Stimulated activated CD4-positive, alpha-beta T cell treated with anti-CD3 and anti-CD28 coated beads, Interleukin-4, amount 100 ng/mL, for 4 hours (primary cell): ENCODE data around the gene CHML.
"Not testable (repeated sequence)": the region's sequence is repeated elsewhere in the genome, so short reads cannot be mapped to it uniquely, and the experiment has no call there.

ENCODE experiments used
- DNase-seq, 2 experiments: peaks; one replicate each; pipeline ENCODE4 v3.0.0-alpha.2; 2020

The CHML gene

GRCh38 chr1:241640149-241640866, at the start of gene CHML, which contains the start of gene OPN3:
CHML (minus strand) TSS chr1:241640369; CDS start chr1:241635766, 4,603 bp downstream.
OPN3 (minus strand) TSS chr1:241640369; CDS start chr1:241640254, 115 bp downstream.
- DNase-seq: peak; percentile 89 to 97

- no peak for DNase-seq
Observed at GRCh38 chr1:241688940-241689368, 48.8 kb upstream of the CHML start.

- DNase-seq: no peak
Observed at GRCh38 chr1:241684108-241684507, 43.9 kb upstream of the CHML start.

- no peak for DNase-seq
Observed at GRCh38 chr1:241682921-241683320, 42.8 kb upstream of the CHML start.

- DNase-seq: not testable (repeated sequence)
Observed at GRCh38 chr1:241681861-241682448, 41.8 kb upstream of the CHML start.

- no peak for DNase-seq
Observed at GRCh38 chr1:241679961-241680360, 39.8 kb upstream of the CHML start.

GRCh38 chr1:241679404-241679803, 39.2 kb upstream of the CHML start:
- DNase-seq: no peak

- DNase-seq: no peak
Observed at GRCh38 chr1:241678536-241678935, 38.4 kb upstream of the CHML start.

GRCh38 chr1:241677201-241677600, 37.0 kb upstream of the CHML start:
- DNase-seq: peak in 1 of 2 experiments; percentile 21

GRCh38 chr1:241675983-241676382, 35.8 kb upstream of the CHML start:
- DNase-seq: peak in 1 of 2 experiments; percentile 58

GRCh38 chr1:241674805-241675384, 34.7 kb upstream of the CHML start:
- DNase-seq: no peak

- no peak for DNase-seq
Observed at GRCh38 chr1:241672301-241672700, 32.1 kb upstream of the CHML start.

GRCh38 chr1:241666419-241666818, 26.2 kb upstream of the CHML start:
- DNase-seq: no peak

GRCh38 chr1:241660424-241660972, 20.3 kb upstream of the CHML start:
- DNase-seq: no peak

GRCh38 chr1:241659016-241659415, 18.8 kb upstream of the CHML start:
- DNase-seq: not testable (repeated sequence)

GRCh38 chr1:241658081-241658793, 18.1 kb upstream of the CHML start:
- DNase-seq: no peak

GRCh38 chr1:241654641-241655040, 14.5 kb upstream of the CHML start:
- no peak for DNase-seq

GRCh38 chr1:241654019-241654418, 13.8 kb upstream of the CHML start:
- DNase-seq: no peak

GRCh38 chr1:241652012-241652411, 11.8 kb upstream of the CHML start, which contains the start of gene WDR64:
WDR64 (plus strand) TSS chr1:241652281; CDS start chr1:241652485, 204 bp downstream.
- no peak for DNase-seq

GRCh38 chr1:241648159-241648558, 8.0 kb upstream of the CHML start:
- DNase-seq: no peak

GRCh38 chr1:241647658-241648057, 7.5 kb upstream of the CHML start:
- no peak for DNase-seq

- DNase-seq: no peak
Observed at GRCh38 chr1:241646201-241646600, 6.0 kb upstream of the CHML start.

GRCh38 chr1:241645199-241645598, 5.0 kb upstream of the CHML start:
- DNase-seq: no peak
